ENCODE results near the gene TBC1D22A.

The TBC1D22A gene

GRCh38 chr22:46994983-46995382, 232.5 kb downstream of the TBC1D22A start:
- TF ChIP-seq, protein P1, sequence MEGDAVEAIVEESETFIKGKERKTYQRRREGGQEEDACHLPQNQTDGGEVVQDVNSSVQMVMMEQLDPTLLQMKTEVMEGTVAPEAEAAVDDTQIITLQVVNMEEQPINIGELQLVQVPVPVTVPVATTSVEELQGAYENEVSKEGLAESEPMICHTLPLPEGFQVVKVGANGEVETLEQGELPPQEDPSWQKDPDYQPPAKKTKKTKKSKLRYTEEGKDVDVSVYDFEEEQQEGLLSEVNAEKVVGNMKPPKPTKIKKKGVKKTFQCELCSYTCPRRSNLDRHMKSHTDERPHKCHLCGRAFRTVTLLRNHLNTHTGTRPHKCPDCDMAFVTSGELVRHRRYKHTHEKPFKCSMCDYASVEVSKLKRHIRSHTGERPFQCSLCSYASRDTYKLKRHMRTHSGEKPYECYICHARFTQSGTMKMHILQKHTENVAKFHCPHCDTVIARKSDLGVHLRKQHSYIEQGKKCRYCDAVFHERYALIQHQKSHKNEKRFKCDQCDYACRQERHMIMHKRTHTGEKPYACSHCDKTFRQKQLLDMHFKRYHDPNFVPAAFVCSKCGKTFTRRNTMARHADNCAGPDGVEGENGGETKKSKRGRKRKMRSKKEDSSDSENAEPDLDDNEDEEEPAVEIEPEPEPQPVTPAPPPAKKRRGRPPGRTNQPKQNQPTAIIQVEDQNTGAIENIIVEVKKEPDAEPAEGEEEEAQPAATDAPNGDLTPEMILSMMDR (IDR thresholded peaks at IDR 0.05; ENCODE audit: unreplicated experiment in 3 of 3): no peak
- Mint-ChIP-seq H3K36me3 (ENCODE audit: low read depth) (peaks cover 4% of the 10 kb centered on the region), H3K9me3 (no peaks in the 10 kb centered on the region), H3K27ac (no peak overlapping the region), H3K4me1 (peaks cover 12% of the 10 kb centered on the region), H3K27me3 (ENCODE audit: low read depth) (no peaks in the 10 kb centered on the region), H3K4me3 (no peak overlapping the region)

- H3K9me3 Mint-ChIP-seq: no peaks in the 10 kb centered on the region
- no peaks in the 10 kb centered on the region for H3K27me3 Mint-ChIP-seq (ENCODE audit: low read depth)
- H3K4me3 Mint-ChIP-seq: no peak overlapping the region
- TF ChIP-seq, protein P1 (IDR thresholded peaks at IDR 0.05; ENCODE audit: unreplicated experiment in 3 of 3): no peak
- H3K36me3 Mint-ChIP-seq (ENCODE audit: low read depth): peaks cover 4% of the 10 kb centered on the region
- peaks cover 12% of the 10 kb centered on the region for H3K4me1 Mint-ChIP-seq
- H3K27ac Mint-ChIP-seq: no peak overlapping the region
These were observed 233.3 kb downstream of the TBC1D22A start for GRCh38 chr22:46995501-46996360.

GRCh38 chr22:46996595-46997310, 234.3 kb downstream of the TBC1D22A start:
- Mint-ChIP-seq H3K27me3 (ENCODE audit: low read depth) (no peaks in the 10 kb centered on the region), H3K36me3 (ENCODE audit: low read depth) (peaks cover under 1% of the 10 kb centered on the region), H3K9me3 (no peaks in the 10 kb centered on the region), H3K27ac (no peak overlapping the region), H3K4me3 (no peak overlapping the region), H3K4me1 (peaks cover 12% of the 10 kb centered on the region)
- TF ChIP-seq, protein P1 (IDR thresholded peaks at IDR 0.05; ENCODE audit: unreplicated experiment in 3 of 3): no peak

GRCh38 chr22:46997311-46997970, 235.0 kb downstream of the TBC1D22A start:
- TF ChIP-seq, protein P1 (IDR thresholded peaks at IDR 0.05; ENCODE audit: unreplicated experiment in 3 of 3): no peak
- Mint-ChIP-seq H3K4me3 (no peak overlapping the region), H3K9me3 (no peaks in the 10 kb centered on the region), H3K4me1 (peaks cover 12% of the 10 kb centered on the region), H3K36me3 (ENCODE audit: low read depth) (no peaks in the 10 kb centered on the region), H3K27ac (no peak overlapping the region), H3K27me3 (ENCODE audit: low read depth) (no peaks in the 10 kb centered on the region)

GRCh38 chr22:46998331-46998730, 235.9 kb downstream of the TBC1D22A start:
- H3K4me1 Mint-ChIP-seq: peaks cover 12% of the 10 kb centered on the region
- H3K36me3 Mint-ChIP-seq (ENCODE audit: low read depth): no peaks in the 10 kb centered on the region
- no peak overlapping the region for H3K4me3 Mint-ChIP-seq
- TF ChIP-seq, protein P1 (IDR thresholded peaks at IDR 0.05; ENCODE audit: unreplicated experiment in 3 of 3): no peak
- H3K9me3 Mint-ChIP-seq: no peaks in the 10 kb centered on the region
- H3K27ac Mint-ChIP-seq: no peak overlapping the region
- H3K27me3 Mint-ChIP-seq (ENCODE audit: low read depth): no peaks in the 10 kb centered on the region
